ENCODE results near the gene ZNF654. TPM values are rescaled to one million over a fixed set of nuclear protein-coding genes. Genes with fewer than 3 reads are reported as not detected.
"Not testable (repeated sequence)": the region's sequence is repeated elsewhere in the genome, so short reads cannot be mapped to it uniquely, and the experiment has no call there.

The ZNF654 gene
- total RNA-seq, 2 experiments from 2014 or later, result 16.2 to 17.2 TPM

- no peak for DNase-seq
- H3K9me3 Mint-ChIP-seq, result peaks cover 14% of the 10 kb centered on the region
- peaks cover 65% of the 10 kb centered on the region for H3K36me3 Mint-ChIP-seq
Measured at GRCh38 chr3:88093266-88093665, 34.2 kb downstream of the ZNF654 start.

DNA sequence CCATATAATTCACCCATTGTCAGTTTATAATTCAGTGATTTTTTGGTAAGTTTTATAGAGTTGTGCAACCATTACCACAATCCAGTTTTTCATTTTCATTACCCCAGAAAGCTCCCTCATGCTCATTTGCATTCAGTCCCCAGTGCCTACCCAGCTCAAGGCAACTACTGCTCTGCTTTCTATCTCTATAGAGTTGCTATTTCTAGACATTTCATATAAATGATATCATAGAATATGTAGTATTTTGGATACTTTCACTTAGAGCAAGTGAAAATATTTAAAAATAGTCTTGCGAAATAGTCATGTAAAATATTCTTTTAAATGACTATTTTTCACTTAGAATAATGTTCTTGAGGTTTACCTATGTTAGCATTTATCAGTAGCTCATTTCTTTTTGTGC is 42.1 kb downstream of the ZNF654 start:
- H3K36me3 Mint-ChIP-seq, result peaks cover 64% of the 10 kb centered on the region
- H3K4me3 Mint-ChIP-seq, result no peak overlapping the region
- peaks cover 9% of the 10 kb centered on the region for H3K4me1 Mint-ChIP-seq
- no peaks in the 10 kb centered on the region for H3K27me3 Mint-ChIP-seq
- H3K9me3 Mint-ChIP-seq, result peaks cover 19% of the 10 kb centered on the region
- DNase-seq, result no peak
- no peak overlapping the region for H3K27ac Mint-ChIP-seq

More at GRCh38 chr3:88093266-88093665, 34.2 kb downstream of the ZNF654 start:
- Mint-ChIP-seq H3K27me3 (no peaks in the 10 kb centered on the region), H3K4me1 (peaks cover 9% of the 10 kb centered on the region), H3K4me3 (no peak overlapping the region), H3K27ac (no peak overlapping the region)

- Mint-ChIP-seq H3K27ac (no peak overlapping the region), H3K9me3 (peaks cover 11% of the 10 kb centered on the region), H3K36me3 (peaks cover 31% of the 10 kb centered on the region), H3K27me3 (no peaks in the 10 kb centered on the region), H3K4me1 (peaks cover 16% of the 10 kb centered on the region), H3K4me3 (no peak overlapping the region)
- DNase-seq, result no peak
Measured at GRCh38 chr3:88105325-88105724, 46.3 kb downstream of the ZNF654 start.

GRCh38 chr3:88112289-88112688 is 53.2 kb downstream of the ZNF654 start:
- no peak overlapping the region for H3K27ac Mint-ChIP-seq
- peaks cover 19% of the 10 kb centered on the region for H3K36me3 Mint-ChIP-seq
- H3K4me1 Mint-ChIP-seq, result peaks cover 14% of the 10 kb centered on the region
- H3K9me3 Mint-ChIP-seq, result no peaks in the 10 kb centered on the region
- H3K4me3 Mint-ChIP-seq, result no peak overlapping the region
- no peaks in the 10 kb centered on the region for H3K27me3 Mint-ChIP-seq
- no peak for DNase-seq

GRCh38 chr3:88113311-88114162 is 54.5 kb downstream of the ZNF654 start:
- Mint-ChIP-seq H3K27ac (no peak overlapping the region), H3K4me1 (peaks cover 14% of the 10 kb centered on the region), H3K36me3 (peaks cover 26% of the 10 kb centered on the region), H3K27me3 (no peaks in the 10 kb centered on the region), H3K4me3 (no peak overlapping the region), H3K9me3 (peaks cover 2% of the 10 kb centered on the region)
- peak; percentile 22 for DNase-seq

DNA sequence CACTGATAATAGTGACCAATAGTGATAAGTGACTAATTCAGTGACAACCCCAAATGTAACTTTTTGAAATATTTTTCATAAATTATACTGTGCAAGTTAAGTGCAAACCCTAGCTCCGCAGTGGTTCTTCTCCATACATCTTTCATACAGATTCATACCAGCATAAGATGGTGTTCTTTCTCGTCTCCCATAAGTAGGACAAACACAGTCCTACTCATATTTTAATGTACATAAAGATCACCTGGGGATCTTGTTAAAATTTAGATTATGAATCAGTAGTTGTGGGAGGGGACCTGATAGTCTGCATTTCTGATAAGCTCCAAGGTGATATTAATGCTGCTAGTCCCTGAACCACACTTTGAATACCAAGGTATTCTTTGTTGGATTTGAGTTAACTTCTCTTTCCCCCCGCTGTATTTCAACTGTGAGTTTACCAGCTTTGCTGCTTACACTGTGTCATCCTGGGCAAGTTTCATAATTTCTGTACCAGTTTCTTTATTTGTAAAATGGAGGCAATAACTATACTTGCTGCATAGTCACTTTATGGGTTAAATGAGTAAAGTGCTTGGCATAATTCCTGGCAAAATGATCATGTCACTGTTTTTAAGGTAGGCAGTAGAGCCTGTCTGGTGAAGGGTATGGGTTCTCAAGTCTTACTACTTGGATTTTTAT is 56.0 kb downstream of the ZNF654 start:
- Mint-ChIP-seq H3K4me3 (no peak overlapping the region), H3K36me3 (peaks cover 26% of the 10 kb centered on the region), H3K4me1 (peaks cover 7% of the 10 kb centered on the region), H3K27ac (no peak overlapping the region), H3K27me3 (no peaks in the 10 kb centered on the region), H3K9me3 (peaks cover 2% of the 10 kb centered on the region)
- DNase-seq, result no peak

GRCh38 chr3:88117683-88118082 is 58.6 kb downstream of the ZNF654 start:
- Mint-ChIP-seq H3K36me3 (peaks cover 24% of the 10 kb centered on the region), H3K27me3 (no peaks in the 10 kb centered on the region), H3K4me1 (peaks cover 10% of the 10 kb centered on the region), H3K4me3 (no peak overlapping the region), H3K9me3 (peaks cover 2% of the 10 kb centered on the region), H3K27ac (no peak overlapping the region)
- no peak for DNase-seq

GRCh38 chr3:88118603-88119002 is 59.5 kb downstream of the ZNF654 start:
- H3K27me3 Mint-ChIP-seq, result not testable (repeated sequence)

DNA sequence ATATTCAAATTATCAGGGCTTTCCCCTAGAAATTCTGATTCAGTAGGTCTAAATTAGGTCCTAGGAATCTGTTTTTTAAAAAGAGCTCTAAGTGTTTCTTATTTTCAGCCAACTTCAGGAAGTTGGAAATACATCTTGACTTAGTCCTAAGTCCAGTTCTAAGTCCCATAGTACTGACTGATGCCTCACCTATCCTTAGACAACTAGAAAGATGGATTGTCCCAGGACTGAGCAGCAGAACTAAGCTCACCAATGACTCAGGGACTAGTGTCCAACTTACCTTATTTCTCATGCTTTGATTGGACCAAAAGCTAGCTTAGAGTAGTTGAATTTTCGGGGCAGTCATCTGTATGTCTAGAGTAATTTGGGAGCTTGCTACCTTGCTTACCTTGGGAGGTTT is 64.5 kb downstream of the ZNF654 start:
- no peaks in the 10 kb centered on the region for H3K27me3 Mint-ChIP-seq
- H3K9me3 Mint-ChIP-seq, result no peaks in the 10 kb centered on the region
- H3K36me3 Mint-ChIP-seq, result peaks cover 9% of the 10 kb centered on the region
- no peak overlapping the region for H3K4me3 Mint-ChIP-seq
- DNase-seq, result no peak
- H3K4me1 Mint-ChIP-seq, result peaks cover 16% of the 10 kb centered on the region
- no peak overlapping the region for H3K27ac Mint-ChIP-seq

More at GRCh38 chr3:88118603-88119002, 59.5 kb downstream of the ZNF654 start:
- H3K9me3 Mint-ChIP-seq, DNase-seq, H3K27ac Mint-ChIP-seq, H3K4me3 Mint-ChIP-seq: not testable (repeated sequence)
- H3K4me1 Mint-ChIP-seq, result peaks cover 13% of the 10 kb centered on the region
- peaks cover 24% of the 10 kb centered on the region for H3K36me3 Mint-ChIP-seq

DNA sequence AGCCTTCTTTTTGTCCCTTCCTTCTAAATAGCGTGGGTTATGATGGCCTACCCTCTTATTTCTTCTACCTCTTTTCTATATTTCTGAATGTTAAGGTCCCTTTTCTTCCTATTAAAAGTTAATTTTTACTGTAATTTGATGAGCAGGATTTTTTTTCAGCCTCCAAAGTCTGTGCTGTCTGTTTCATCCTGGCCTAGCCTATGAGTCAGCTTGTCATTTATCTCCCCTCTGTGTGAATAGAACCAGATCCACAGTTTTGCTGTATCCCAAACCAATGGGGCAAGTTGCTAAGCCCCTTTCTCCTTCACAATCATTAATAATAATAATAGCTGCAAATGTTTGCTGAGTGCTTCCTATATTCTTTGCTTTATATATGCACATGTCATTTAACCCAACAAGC is 72.6 kb downstream of the ZNF654 start:
- H3K27me3 Mint-ChIP-seq, result no peaks in the 10 kb centered on the region
- no peak overlapping the region for H3K4me3 Mint-ChIP-seq
- peaks cover 14% of the 10 kb centered on the region for H3K4me1 Mint-ChIP-seq
- H3K27ac Mint-ChIP-seq, result no peak overlapping the region
- H3K9me3 Mint-ChIP-seq, result no peaks in the 10 kb centered on the region
- DNase-seq, result no peak
- peaks cover 7% of the 10 kb centered on the region for H3K36me3 Mint-ChIP-seq

DNA sequence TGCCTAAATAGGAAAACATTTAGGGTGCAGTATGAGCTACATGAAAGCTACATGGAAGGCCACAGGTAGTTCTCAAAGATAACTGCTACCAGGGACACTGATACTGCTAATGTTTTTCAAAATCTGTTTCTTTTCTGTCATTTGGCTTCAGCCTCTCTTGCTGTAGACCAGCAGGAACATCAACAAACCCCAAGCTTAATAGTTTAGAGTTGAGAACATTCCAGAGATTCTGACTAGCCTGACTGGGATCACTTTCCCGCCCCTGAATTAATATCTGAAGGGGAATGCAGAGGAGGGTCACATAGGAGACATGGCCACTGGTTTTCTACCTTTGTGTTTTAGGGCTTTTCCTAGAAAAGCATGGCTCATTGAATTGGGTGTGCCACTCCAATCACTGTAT is 73.8 kb downstream of the ZNF654 start:
- Mint-ChIP-seq H3K9me3 (no peaks in the 10 kb centered on the region), H3K4me1 (peaks cover 10% of the 10 kb centered on the region), H3K27ac (no peak overlapping the region), H3K27me3 (no peaks in the 10 kb centered on the region), H3K36me3 (peaks cover 4% of the 10 kb centered on the region), H3K4me3 (no peak overlapping the region)
- DNase-seq, result no peak

DNA sequence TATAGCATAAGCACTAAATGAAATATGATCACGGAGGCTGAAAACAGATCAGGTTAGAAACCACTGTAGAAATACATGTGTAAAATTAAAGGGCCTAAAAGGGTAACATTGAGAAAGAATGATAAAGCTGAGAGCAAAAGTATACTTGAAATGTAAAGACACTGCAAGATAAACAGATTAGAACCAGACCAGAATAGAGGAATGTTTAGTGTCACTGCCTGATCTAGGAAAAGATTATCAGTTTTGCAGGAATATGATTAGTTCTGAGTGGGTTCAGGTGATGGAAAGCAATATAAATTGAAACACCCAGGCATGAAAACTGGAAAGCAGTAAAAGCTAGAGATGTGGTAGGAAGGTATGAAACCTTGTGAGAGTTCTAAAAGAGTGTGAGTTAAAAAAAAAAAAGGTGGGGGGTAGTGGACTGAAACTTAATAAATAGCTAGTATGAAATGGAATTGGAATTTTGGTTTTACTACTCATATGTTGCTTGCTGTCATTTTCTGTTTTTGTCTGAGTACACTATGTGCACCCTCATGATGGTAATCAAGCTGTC is 74.7 kb downstream of the ZNF654 start:
- peaks cover 10% of the 10 kb centered on the region for H3K4me1 Mint-ChIP-seq
- H3K36me3 Mint-ChIP-seq, result peaks cover 4% of the 10 kb centered on the region
- H3K27me3 Mint-ChIP-seq, result no peaks in the 10 kb centered on the region
- DNase-seq, result no peak
- H3K9me3 Mint-ChIP-seq, result no peaks in the 10 kb centered on the region
- H3K27ac Mint-ChIP-seq, result peak overlapping the region; percentile 26
- H3K4me3 Mint-ChIP-seq, result peak overlapping the region; percentile 3

DNA sequence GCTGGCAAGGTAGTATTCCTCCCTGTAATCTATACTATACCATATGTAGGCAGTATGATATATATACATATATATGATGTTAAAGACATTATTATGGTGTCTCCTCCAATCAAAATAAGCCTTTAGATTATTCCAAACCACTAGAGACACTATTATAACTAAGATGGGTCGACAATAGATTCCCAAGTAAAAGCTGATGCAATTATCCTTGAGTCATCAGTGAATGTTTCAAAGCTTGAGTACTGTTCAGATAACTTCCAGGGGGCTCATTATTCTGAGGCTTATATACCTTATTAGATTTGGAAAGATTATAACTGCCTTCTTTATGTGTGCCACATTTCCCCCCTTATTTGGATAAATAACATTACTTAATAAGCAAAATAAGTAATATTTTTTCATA is 78.8 kb downstream of the ZNF654 start:
- Mint-ChIP-seq H3K4me1 (peaks cover 15% of the 10 kb centered on the region), H3K36me3 (peaks cover 13% of the 10 kb centered on the region), H3K9me3 (no peaks in the 10 kb centered on the region), H3K27me3 (no peaks in the 10 kb centered on the region), H3K27ac (no peak overlapping the region), H3K4me3 (no peak overlapping the region)
- no peak for DNase-seq

DNA sequence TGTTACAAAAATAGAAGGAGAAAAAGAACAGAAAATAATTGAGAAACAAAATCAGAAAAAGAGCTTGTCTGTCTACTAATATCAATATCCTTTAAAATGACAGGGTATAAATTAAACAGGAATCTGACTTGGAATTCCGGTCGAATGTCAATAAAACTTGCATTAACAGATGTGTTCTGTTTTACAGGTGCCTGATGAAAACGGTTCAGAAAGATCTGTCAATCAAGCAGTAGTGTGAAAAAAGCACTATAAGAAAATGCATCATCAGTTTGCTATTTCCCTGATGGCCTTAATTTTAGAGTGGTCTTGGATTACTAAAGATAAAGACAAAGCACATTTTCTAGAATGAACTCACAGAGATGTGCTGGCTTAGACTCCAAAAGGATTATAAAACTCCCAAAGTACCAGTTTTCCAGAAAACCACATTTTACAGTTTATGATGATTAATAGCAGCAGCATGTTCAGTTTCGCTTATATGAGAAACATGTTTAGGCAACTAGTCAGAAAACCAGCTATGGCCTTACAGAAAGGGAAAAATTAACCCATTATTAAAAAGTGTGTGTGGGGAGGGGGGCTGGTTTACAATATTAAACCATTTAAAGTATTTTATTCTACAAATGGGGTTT is 82.5 kb downstream of the ZNF654 start:
- no peak for DNase-seq
- no peaks in the 10 kb centered on the region for H3K27me3 Mint-ChIP-seq
- peaks cover 11% of the 10 kb centered on the region for H3K36me3 Mint-ChIP-seq
- H3K27ac Mint-ChIP-seq, result no peak overlapping the region
- H3K4me1 Mint-ChIP-seq, result peaks cover 5% of the 10 kb centered on the region
- H3K4me3 Mint-ChIP-seq, result no peak overlapping the region
- no peaks in the 10 kb centered on the region for H3K9me3 Mint-ChIP-seq

DNA sequence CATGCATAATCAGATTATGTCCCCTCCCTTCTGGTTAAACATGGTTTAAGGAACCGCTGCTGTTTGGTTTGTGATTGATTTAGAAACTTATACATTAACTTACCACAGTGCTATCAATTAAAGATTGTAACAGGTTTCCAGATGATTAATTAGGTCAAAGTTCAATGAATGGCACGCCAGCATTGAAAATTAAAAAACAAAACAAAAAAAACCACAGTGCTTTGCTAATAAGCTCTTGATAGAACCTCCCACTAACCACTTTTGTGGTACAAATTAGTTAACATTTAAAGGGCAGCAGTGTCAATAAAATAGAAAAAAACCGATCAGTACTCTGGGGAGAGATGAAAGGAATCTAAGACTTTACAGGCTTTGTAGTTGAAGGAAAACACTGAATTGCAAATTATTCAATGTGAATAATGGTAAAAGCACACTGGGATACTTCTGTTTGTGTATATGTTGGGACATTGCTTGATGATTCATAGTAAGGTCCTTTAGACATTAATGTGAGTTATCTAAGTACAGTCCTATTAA is 83.1 kb downstream of the ZNF654 start:
- Mint-ChIP-seq H3K27ac (no peak overlapping the region), H3K9me3 (no peaks in the 10 kb centered on the region), H3K36me3 (peaks cover 13% of the 10 kb centered on the region), H3K4me1 (peaks cover 5% of the 10 kb centered on the region), H3K4me3 (no peak overlapping the region), H3K27me3 (no peaks in the 10 kb centered on the region)
- no peak for DNase-seq

Data from activated naive CD8-positive, alpha-beta T cell treated with anti-CD3 and anti-CD28 coated beads for 36 hours (primary cell).